ENCODE results near the gene MPP7.

The MPP7 gene

DNA sequence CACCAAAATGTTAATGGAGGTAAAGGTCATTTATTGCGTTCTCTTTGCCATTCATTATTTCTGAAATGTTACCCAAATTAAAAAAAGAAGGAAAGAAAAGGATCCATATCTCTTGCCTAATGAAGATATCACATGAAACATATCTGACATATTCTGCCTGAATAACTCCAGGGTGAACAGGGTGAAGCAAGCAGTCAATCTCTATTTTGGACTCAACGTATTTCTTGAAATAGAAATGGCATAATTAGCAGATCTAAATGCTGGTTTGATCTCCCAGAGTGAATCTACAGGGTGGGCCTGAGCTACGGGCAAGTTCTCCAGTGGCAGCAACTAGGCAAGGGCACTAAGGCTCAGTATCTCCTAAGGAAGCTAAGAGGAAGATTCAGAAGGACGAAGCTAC is 24.0 kb downstream of the MPP7 start:
- no peaks in the 10 kb centered on the region for H3K9me3 ChIP-seq (ENCODE audit: severe bottlenecking)
- H3K4me1 ChIP-seq (ENCODE audit: insufficient read depth, poor library complexity, severe bottlenecking), result no peaks in the 10 kb centered on the region
- H3K27ac ChIP-seq (ENCODE audit: poor library complexity, severe bottlenecking), result no peak overlapping the region
- no peak overlapping the region for H3K4me3 ChIP-seq (ENCODE audit: severe bottlenecking)
- no peak for TF ChIP-seq CTCF (IDR thresholded peaks at IDR 0.05; ENCODE audit: poor library complexity, severe bottlenecking)
- H3K27me3 ChIP-seq (ENCODE audit: insufficient read depth, poor library complexity, severe bottlenecking), result no peaks in the 10 kb centered on the region
- no peaks in the 10 kb centered on the region for H3K36me3 ChIP-seq (ENCODE audit: low read depth)
- DNase-seq (ENCODE audit: low spot score), result no peak
- no peak for ATAC-seq (ENCODE audit: low read depth)

- ATAC-seq (ENCODE audit: low read depth) (no peak), DNase-seq (ENCODE audit: low spot score) (no peak)
- H3K27ac ChIP-seq (ENCODE audit: poor library complexity, severe bottlenecking), result no peak overlapping the region
Measured at GRCh38 chr10:28276384-28276783, 26.5 kb downstream of the MPP7 start.

GRCh38 chr10:28274475-28274874 is 28.4 kb downstream of the MPP7 start:
- Histone ChIP-seq H3K36me3 (ENCODE audit: low read depth) (no peaks in the 10 kb centered on the region), H3K4me3 (ENCODE audit: severe bottlenecking) (no peak overlapping the region), H3K27me3 (ENCODE audit: insufficient read depth, poor library complexity, severe bottlenecking) (no peaks in the 10 kb centered on the region), H3K9me3 (ENCODE audit: severe bottlenecking) (no peaks in the 10 kb centered on the region), H3K4me1 (ENCODE audit: insufficient read depth, poor library complexity, severe bottlenecking) (no peaks in the 10 kb centered on the region), H3K27ac (ENCODE audit: poor library complexity, severe bottlenecking) (no peak overlapping the region)
- ATAC-seq (ENCODE audit: low read depth), result no peak
- TF ChIP-seq CTCF (IDR thresholded peaks at IDR 0.05; ENCODE audit: poor library complexity, severe bottlenecking), result no peak
- DNase-seq (ENCODE audit: low spot score), result no peak

More at GRCh38 chr10:28276384-28276783, 26.5 kb downstream of the MPP7 start:
- Histone ChIP-seq H3K27me3 (ENCODE audit: insufficient read depth, poor library complexity, severe bottlenecking) (no peaks in the 10 kb centered on the region), H3K4me3 (ENCODE audit: severe bottlenecking) (no peak overlapping the region), H3K4me1 (ENCODE audit: insufficient read depth, poor library complexity, severe bottlenecking) (no peaks in the 10 kb centered on the region), H3K36me3 (ENCODE audit: low read depth) (no peaks in the 10 kb centered on the region), H3K9me3 (ENCODE audit: severe bottlenecking) (no peaks in the 10 kb centered on the region)
- TF ChIP-seq CTCF (IDR thresholded peaks at IDR 0.05; ENCODE audit: poor library complexity, severe bottlenecking), result no peak

GRCh38 chr10:28273343-28273742 is 29.5 kb downstream of the MPP7 start:
- Histone ChIP-seq H3K4me1 (ENCODE audit: insufficient read depth, poor library complexity, severe bottlenecking) (no peaks in the 10 kb centered on the region), H3K4me3 (ENCODE audit: severe bottlenecking) (no peak overlapping the region), H3K27me3 (ENCODE audit: insufficient read depth, poor library complexity, severe bottlenecking) (no peaks in the 10 kb centered on the region), H3K9me3 (ENCODE audit: severe bottlenecking) (no peaks in the 10 kb centered on the region), H3K27ac (ENCODE audit: poor library complexity, severe bottlenecking) (no peak overlapping the region), H3K36me3 (ENCODE audit: low read depth) (no peaks in the 10 kb centered on the region)
- TF ChIP-seq CTCF (IDR thresholded peaks at IDR 0.05; ENCODE audit: poor library complexity, severe bottlenecking), result no peak
- DNase-seq (ENCODE audit: low spot score) (no peak), ATAC-seq (ENCODE audit: low read depth) (no peak)

- H3K27me3 ChIP-seq (ENCODE audit: insufficient read depth, poor library complexity, severe bottlenecking), result no peaks in the 10 kb centered on the region
- H3K4me1 ChIP-seq (ENCODE audit: insufficient read depth, poor library complexity, severe bottlenecking), result no peaks in the 10 kb centered on the region
- no peak overlapping the region for H3K4me3 ChIP-seq (ENCODE audit: severe bottlenecking)
- ATAC-seq (ENCODE audit: low read depth) (no peak), DNase-seq (ENCODE audit: low spot score) (no peak)
- H3K9me3 ChIP-seq (ENCODE audit: severe bottlenecking), result no peaks in the 10 kb centered on the region
- H3K36me3 ChIP-seq (ENCODE audit: low read depth), result no peaks in the 10 kb centered on the region
- TF ChIP-seq CTCF (IDR thresholded peaks at IDR 0.05; ENCODE audit: poor library complexity, severe bottlenecking), result no peak
- no peak overlapping the region for H3K27ac ChIP-seq (ENCODE audit: poor library complexity, severe bottlenecking)
Measured at GRCh38 chr10:28269842-28270456, 32.9 kb downstream of the MPP7 start.

All from RWPE2 (cell line).